Measurements from ENCODE around the gene AKT1. TPM values are rescaled to one million over a fixed set of nuclear protein-coding genes. Genes with fewer than 3 reads are reported as not detected.

Gene AKT1
- 85.1 to 117 TPM (median 103 TPM) in 5 replicates for total RNA-seq (2022; extraction: Qiagen RNA extraction; ENCODE audit: low read depth)

DNA sequence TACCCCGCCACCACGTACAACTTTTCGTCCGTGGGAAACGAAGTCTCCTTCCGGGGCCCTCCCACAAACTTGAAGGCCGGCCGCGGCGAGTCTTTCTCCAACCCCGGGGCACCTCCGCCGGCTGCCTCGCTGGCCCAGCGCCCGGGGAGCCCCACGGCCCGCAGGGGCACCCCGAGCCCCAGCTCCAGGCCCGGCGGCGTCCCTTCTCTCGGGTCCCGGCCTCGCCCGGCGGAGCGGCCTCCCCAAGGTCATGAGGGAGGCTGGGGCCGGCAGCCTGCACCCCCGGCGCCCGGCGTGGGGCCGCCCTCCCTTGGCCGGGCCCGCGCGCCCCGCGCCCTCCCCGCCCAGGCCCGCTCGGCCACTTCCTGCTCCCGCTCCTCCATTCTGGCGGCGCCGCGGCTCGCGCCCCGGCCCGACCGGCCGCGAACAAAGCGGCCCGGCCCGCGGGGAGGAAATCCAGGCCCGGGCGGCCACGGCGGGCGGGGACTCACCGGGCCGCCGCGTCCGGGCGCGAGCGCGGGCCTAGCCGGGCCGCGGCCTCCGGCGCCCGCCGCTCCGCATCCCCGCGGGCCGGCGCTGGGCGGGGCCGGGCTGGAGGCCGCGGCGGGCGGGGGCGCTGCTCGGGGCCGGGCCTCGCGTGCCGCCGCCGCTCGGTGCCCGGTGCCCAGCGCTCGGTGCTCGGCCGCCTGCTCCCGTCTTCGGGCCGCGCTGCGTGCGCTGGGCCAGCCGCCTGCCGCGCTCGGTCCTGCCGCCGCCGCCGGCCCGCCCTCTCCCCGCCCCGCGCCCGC, at the start of gene AKT1:
AKT1 (minus strand) TSS at position 756 of the 788 bp plus-strand sequence. CDS start 3,105 bp downstream, outside the sequence.

DNA sequence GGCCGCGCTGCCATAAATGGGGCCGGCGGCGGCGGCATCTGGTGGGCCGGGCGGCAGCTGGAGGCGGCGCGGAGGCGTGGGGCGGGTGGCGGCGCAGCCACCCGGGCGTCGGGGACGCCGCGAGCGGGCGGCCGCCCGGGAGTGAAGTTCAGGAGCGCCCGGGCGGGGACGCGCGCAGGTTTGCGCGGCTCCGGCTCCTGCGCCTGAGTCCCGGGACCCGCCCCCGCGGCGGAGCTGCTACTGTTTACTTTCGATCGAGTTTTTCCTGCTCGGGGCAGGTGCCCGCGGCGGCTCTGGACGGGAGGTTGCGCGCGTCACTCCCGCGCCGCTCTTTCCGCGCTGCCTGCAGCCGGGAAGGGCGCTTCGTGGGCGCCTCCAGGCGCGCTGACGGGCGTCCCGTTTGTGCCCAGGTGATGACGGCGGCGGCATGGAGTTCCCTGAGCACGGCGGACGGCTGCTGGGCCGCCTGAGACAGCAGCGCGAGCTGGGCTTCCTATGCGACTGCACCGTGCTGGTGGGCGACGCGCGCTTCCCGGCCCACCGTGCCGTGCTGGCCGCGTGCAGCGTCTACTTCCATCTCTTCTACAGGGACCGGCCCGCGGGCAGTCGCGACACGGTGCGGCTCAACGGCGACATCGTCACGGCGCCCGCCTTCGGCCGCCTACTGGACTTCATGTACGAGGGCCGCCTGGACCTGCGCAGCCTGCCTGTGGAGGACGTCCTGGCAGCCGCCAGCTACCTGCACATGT, 5.4 kb upstream of the AKT1 start, which contains the start of gene ZBTB42:
ZBTB42 (plus strand) TSS at position 331 of the 749 bp plus-strand sequence; CDS start at position 428, 97 bp downstream.

DNA sequence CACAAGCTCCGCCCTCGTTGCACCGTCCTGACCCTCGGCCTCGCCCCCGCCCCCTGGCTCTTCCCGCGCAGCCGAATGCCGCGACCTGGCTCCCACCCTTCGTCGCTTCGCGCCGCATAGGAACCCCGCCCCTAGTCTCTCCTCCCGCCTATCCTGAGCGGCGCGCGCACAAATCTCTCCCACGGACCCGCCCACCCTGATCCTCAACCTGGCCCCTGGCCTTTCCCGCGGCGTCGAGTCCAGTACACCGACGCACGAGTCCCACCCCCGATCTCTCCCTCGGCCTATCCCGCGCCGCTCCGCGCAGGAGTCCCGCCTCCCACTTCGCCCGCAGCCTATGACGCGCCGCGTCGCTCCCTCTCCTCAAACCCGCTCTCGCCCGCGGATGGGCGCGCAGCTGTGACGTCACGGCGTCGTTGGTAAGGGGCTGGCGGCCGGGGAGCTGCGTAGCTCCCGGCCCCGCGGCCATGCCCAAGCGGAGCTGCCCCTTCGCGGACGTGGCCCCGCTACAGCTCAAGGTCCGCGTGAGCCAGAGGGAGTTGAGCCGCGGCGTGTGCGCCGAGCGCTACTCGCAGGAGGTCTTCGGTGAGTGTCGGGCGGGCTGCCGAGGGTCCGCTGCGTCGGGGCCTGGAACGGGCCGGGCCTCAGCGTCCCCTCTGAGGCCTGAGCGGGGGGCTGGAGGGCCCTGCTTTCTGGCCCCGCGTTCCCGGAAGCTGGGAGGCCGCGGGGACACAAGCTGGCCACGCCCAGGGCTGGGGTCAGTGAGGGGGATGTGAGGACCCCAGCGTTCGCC, 42.6 kb downstream of the AKT1 start, which contains the start of gene SIVA1:
SIVA1 (plus strand) TSS at position 413 of the 793 bp plus-strand sequence; CDS start at position 468, 55 bp downstream.

DNA sequence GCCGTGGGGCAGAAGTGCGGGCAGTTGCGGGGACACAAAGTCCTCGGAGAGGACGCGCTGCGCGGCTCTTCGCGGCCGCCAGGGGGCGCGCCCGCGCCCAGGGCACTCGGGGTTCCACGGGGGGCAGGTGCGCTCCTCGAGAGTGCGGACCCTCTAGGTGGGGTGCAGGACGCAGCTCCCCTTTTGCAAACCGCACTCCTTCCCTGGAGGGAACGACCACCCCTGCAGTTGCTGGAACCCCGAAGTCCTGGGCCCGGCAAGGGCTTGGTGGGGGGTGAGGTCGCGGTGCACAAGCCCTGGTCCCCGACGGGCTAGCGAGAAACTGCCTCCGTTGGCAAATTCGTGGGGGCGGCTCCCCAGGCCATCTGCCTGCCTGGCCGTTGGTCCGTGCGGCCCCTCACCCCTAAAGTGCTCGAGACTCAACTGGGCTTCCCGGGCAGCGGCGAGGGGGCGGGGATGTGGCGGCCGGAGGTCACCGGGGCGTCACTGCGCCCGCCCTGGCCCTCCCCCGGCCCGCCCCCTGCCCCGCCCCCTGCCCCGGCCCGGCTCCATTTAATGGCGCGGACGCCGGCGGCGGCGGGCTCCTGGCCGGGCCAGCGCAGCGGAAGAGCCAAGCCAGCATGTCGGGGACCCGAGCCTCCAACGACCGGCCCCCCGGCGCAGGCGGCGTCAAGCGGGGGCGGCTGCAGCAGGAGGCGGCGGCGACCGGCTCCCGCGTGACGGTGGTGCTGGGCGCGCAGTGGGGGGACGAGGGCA, 71.7 kb downstream of the AKT1 start, which contains the start of gene ADSS1:
ADSS1 (plus strand) TSS at position 579 of the 756 bp plus-strand sequence; CDS start at position 621, 42 bp downstream.

Other genes with a start within 250 kb of the AKT1 start
- not detected in 5 replicates for gene C14orf180, start 216.0 kb downstream of the AKT1 start, total RNA-seq (2022; extraction: Qiagen RNA extraction; ENCODE audit: low read depth)
- 0.10 to 0.52 TPM (median 0.29 TPM) in 5 replicates for gene TMEM179, start 191.0 kb downstream of the AKT1 start, total RNA-seq (2022; extraction: Qiagen RNA extraction; ENCODE audit: low read depth)
- gene INF2, start 106.1 kb downstream of the AKT1 start, total RNA-seq (2022; extraction: Qiagen RNA extraction; ENCODE audit: low read depth), result 83.3 to 149 TPM (median 135 TPM) in 5 replicates
- 5.4 to 8.0 TPM (median 6.4 TPM) in 5 replicates for gene ADSS1, start 71.5 kb downstream of the AKT1 start, total RNA-seq (2022; extraction: Qiagen RNA extraction; ENCODE audit: low read depth)
- gene SIVA1, start 42.6 kb downstream of the AKT1 start, total RNA-seq (2022; extraction: Qiagen RNA extraction; ENCODE audit: low read depth), result 145 to 215 TPM (median 170 TPM) in 5 replicates
- 2.5 to 3.7 TPM (median 3.0 TPM) in 5 replicates for gene ZBTB42, start 5.4 kb upstream of the AKT1 start, total RNA-seq (2022; extraction: Qiagen RNA extraction; ENCODE audit: low read depth)
- 19.3 to 26.4 TPM (median 23.0 TPM) in 5 replicates for gene CEP170B, start 69.5 kb upstream of the AKT1 start, total RNA-seq (2022; extraction: Qiagen RNA extraction; ENCODE audit: low read depth)
- 0.05 to 0.17 TPM (median 0.10 TPM) in 4 of 5 replicates, not detected in the other for gene PLD4, start 129.1 kb upstream of the AKT1 start, total RNA-seq (2022; extraction: Qiagen RNA extraction; ENCODE audit: low read depth)
- 202 to 234 TPM (median 210 TPM) in 5 replicates for gene AHNAK2, start 182.6 kb upstream of the AKT1 start, total RNA-seq (2022; extraction: Qiagen RNA extraction; ENCODE audit: low read depth)
- 15.9 to 17.7 TPM (median 16.7 TPM) in 5 replicates for gene CLBA1, start 190.0 kb upstream of the AKT1 start, total RNA-seq (2022; extraction: Qiagen RNA extraction; ENCODE audit: low read depth)
- 52.2 to 65.7 TPM (median 53.0 TPM) in 5 replicates for gene CDCA4, start 225.3 kb upstream of the AKT1 start, total RNA-seq (2022; extraction: Qiagen RNA extraction; ENCODE audit: low read depth)